Stimulated activated CD8-positive, alpha-beta memory T cell treated with anti-CD3 and anti-CD28 coated beads, Interleukin-4, amount 100 ng/mL, for 1 hour (primary cell): ENCODE measurements around the gene VIPR2.

ENCODE experiments used
- DNase-seq, 2 donors: peaks; one replicate each; pipeline ENCODE4 v3.0.0-alpha.2; 2020; ENCODE audit warnings: low read depth in 2 of 2, low spot score in 1 of 2

VIPR2 gene

DNA sequence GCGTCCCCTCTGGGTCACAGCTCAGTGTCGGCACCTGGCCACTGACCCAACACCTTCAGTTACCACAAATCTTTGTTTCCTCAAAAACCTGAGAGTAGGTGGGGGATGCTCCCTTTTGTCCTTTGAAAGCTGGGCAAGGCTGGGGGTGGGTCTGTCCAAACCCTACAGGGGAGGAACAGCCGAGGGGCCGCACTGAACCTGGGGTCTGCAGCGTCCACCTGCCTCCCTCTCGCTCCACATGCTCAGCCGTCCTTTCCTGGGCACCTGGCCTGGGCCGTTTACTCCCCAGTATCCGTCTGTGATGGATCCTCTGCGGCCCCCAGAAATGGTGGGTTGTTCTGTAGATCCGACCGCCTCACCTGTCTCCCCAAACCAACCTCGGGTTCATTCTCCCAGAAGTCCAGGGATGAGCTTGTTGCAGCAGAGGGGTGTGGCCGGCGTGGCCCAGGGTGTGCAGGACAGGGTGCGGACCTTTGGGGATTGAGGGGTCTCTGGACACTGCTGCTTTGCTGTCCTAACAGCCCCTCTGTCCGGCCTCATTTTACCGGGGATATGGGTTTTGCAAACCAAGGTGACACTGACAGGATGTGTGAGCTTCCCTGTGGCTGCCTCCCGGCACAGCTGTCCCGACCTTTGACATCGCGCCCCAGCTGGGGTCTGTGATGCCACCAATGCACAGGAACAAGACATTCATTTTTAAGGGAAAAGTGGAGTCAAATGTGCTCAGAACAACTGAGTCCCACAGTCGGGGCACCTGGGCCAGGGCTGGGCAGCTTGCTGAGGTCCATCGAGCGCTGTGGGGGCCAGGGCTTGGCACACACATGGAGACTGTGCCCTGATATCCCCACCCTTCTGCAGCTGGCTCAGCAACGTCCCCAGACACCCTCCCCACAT lies 115.9 kb downstream of the VIPR2 start:
- DNase-seq: no peak

DNA sequence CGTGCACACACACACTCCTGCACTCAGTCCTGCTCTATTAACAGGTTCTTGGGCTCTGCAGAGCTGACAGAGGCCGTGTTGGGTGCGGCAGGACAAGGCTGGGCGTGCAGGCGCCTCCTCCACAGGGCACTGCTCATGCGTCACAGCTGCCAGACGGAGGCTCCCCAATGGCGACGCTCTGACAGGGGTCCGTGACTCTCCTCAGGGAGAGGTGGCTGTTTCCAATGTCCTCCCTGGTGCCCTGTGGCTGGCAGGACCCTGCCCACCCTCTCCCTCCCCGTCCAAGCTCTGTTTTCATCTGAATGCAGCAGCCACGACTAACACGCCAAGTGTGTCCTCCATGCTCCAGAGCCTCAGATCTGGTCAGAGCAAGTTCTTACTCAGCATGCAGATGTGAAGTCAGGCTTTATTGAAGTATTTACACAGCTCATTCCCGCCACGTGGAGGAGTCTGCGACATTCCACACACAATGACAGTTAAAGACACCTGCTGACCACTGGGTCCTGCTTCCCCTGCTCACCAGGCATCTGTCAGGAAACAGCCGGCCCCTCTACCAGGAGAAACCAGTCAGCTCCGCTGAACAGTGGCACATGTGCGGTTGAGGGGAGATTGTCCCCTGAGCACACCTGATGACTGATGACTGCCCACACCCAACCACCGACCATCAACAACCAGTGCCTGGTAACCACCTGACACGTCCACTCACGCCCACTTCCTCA lies 116.7 kb downstream of the VIPR2 start:
- no peak for DNase-seq

DNA sequence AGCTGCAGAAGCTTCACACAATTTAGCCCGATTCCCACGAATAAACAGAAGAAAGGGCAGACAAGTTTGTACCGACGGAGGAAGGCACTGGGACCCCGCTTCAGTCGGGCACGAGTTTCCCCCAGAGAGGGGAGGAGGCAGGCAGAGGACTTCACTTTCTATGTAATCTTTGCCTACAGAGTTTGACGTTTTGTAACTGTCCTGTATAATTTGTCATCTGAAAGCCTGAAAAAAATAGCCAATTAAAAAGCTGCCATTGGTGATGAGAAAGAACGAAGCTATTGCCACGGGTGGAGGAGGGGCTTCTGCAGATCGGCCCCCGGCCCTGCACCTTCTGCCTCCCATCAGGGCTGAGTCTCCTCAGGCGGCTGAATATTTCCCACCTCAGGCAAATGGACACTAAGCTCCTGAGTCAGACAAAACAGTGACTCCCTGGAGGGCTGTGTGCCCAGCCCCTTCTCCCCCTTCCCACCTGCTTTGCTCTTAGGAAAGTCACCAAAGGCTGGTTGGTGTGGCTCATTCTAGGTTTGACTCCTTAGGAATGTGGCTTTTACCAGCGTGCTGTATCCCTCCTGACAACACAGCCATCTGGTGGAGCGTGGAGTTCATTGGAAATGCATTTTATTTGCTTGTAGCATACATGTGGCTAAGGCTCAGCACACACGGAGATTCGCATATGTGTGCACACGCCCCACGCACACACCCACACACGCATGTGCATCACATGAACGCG lies 117.4 kb downstream of the VIPR2 start:
- DNase-seq: no peak

DNA sequence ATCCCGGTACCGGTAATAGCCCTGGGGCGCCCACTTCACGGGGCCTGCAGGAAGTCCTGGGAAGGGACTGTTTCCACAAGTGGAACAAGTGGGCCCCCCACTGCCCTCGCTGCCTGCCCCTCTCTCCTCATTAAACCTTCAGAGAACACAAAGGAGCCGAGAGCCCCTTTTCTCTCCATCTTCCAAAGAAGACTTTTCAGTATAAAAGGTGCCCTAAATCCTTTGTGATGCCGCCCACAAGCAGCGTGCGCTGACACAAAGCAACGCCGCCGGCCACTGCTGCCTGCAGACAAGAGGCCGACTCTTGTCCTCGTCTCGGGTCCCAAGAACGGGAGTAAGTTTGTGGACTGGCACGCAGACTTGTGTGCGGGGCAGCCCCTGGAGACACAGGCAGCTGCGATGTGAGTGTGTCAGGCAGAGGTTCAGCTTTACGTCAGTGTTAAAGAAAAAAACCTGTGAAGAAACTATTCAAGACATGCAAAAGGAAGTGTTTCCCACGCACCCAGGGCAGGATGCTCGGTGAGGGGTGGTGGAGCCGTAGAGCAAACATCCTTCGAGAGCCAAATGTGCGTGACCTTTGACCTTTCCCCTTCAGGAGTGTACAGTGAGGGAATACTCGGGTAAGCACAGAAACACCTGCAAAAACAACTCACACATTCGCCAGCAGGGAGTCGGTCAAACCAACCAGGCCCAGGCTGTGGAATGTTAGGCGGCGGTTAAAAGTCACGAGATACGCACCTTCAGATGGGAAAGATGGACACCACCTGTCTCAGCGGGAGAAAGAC lies 118.2 kb downstream of the VIPR2 start:
- no peak for DNase-seq

DNA sequence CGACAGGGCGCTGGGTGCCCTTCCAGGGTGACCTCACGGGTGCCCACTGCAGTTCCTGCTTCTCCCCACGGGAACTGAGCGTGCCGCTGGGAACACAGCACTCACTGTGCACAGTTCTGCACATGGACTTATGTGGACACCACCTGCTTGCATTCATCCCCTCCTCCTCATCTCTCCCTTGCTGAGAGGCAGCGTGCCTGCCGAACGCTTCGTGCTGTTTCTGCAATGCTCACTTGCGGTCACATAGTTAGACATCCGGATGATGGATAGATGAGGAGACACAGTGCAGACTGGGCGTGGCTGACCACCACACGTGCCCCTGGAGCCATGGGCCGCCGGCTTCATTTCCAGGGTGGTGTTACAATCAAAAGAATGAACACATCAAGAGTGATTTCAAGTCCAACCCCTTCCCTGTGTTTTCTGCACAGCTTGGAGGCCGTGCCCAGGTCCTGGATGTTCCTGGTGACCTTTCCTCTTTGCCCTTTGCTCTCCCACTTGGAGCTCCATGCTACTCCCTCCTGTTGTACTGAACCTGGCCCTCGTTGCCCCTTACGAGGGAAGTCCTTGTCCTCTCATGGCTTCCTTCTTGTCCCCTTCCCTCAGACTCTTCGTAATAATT lies 119.4 kb downstream of the VIPR2 start:
- DNase-seq: no peak

DNA sequence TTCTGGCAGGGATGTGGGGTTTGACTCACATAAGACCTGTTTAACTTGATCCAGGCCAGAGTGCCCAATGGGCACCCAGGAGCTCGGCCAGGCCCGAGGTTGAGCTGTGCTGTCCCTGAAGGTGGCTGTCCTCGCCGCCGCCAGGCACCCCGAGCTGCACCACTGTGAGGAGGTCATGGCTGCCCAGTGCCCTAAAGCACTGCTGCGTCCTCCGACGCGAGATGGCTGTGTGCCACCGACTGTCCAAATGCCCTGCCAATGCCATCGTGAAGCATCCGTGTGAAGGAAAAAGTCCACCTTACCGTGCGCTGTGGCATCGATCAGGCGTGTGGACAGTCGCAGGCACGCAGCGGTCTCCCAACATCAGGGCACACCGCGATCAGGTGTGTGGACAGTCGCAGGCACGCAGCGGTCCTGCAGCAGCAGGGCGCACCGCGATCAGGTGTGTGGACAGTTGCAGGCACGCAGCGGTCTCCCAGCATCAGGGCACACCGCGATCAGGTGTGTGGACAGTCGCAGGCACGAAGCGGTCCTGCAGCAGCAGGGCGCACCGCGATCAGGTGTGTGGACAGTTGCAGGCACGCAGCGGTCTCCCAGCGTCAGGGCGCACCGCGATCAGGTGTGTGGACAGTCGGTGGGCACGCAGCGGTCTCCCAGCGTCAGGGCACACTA lies 120.3 kb downstream of the VIPR2 start:
- no peak for DNase-seq

DNA sequence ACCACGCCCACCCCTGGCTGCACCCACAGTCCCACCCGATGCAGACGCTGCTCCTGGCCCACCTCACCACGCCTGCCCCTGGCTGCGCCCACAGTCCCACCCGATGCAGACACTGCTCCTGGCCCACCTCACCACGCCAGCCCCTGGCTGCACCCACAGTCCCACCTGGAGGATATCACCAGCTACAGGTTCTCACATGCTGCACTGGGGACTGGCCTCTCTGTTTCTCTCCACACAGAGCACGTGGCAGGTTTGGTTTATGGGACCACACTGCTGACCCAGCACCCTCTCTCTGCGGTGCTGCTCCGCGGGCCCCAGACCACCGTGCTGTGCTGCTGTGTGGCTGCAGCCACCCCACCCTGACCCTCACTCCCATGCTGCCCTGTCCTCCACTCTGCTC lies 120.9 kb downstream of the VIPR2 start:
- no peak for DNase-seq

DNA sequence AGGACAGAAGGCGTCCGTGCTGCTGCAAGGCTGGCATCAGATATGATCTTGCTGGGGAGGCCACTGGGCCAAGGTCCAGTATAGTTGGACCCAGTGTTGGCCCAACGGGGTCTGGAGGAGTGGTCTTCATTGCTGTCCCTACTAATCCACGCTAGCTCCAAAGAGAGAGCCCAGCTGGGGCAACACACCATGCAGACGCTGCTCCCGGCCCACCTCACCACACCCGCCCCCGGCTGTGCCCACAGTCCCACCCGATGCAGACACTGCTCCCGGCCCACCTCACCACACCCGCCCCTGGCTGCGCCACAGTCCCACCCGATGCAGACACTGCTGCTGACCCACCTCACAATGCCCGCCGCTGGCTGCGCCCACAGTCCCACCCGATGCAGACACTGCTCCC lies 121.5 kb downstream of the VIPR2 start:
- DNase-seq: no peak

DNA sequence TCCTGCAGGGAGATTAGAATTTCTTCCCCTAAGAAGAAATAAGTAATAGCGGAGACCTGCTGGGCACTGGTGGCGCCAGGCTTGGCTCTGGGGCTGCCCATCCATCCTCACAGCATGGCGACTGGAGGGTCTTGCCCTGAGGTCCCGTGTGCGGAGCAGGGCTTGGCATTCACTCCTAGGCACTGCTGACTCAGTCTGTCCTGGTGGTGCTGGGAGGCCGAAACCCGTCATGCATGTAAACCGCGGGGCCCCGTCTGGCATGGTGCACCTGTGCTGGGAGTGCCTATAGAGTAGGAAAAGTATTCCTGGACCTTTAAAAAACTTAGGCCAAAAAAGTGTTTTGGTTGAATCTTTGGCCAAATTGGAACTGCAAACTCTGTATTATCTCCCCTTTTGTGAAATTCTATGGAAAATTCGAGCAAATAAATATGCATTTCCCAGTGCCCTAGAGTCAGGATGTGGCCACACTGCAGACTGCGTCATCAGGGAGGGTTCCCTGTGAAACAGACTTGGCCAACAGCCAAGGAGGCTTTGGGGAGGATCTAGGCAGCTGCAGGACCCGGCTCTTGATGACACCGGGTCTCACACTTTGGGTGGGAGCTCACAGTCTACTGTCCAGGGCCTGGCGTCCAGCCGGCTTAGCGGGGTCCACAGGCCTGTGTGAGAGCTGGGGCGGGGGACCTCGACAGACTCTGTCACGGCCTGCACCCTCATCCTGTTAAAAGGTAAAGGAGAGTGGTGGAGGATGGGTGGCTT lies 122.3 kb downstream of the VIPR2 start:
- no peak for DNase-seq

DNA sequence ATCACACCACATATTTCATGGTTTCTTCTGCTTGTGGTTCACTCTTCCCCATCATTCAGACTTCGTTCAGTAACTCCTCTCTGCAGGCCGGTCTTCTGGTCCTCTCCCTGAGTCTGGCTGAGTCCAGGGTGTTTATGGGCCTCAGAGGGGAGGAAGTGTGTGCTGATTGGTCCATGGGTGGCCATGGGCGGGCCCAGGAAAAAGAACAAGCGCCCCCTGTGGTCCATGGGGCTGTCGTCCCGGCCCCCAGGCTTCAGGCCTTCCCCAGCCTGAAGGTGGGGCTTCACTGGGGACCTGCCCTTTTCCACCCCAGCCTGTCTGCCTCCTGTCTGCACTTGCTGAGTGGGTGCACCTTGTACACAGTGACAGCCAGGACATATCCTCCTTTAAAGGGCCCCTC lies 123.7 kb downstream of the VIPR2 start:
- DNase-seq: no peak

DNA sequence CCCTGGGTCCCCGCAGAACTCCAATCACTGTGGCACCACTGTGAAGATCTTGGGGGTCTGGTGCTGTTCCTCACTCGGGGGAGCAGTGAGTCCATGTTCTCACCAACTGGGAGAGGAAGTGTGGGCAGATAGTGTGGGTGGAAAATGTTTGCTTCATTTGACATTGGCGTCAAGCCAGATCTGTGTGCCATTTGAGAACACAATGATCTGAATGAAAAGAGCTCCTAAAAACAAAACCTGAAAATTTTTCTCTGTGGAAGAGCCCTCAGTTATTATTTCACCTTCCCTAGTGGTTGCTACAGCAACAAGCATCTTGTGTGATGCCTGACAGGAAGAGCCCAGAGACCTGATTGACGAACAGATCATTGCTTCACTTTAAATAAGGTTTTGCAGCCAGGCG lies 125.6 kb downstream of the VIPR2 start:
- no peak for DNase-seq

DNA sequence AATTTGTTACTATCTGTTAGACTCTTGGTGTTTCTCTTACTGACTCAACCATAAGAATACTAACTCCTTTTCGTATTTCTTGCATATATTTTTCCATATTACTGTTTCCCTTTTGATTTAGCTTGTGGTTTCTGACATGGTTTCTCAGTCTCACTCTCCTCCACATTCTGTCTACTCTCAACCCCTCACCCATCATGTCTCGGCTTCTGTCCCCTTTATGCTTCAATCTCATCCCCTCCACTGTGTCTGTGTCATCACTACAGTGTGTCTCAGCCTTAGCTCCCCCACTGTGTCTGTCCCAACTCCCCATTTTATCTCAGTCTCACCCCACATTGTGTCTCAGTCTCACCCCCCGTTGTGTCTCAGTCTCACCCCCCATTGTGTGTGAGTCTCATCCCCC lies 126.9 kb downstream of the VIPR2 start:
- DNase-seq: no peak

DNA sequence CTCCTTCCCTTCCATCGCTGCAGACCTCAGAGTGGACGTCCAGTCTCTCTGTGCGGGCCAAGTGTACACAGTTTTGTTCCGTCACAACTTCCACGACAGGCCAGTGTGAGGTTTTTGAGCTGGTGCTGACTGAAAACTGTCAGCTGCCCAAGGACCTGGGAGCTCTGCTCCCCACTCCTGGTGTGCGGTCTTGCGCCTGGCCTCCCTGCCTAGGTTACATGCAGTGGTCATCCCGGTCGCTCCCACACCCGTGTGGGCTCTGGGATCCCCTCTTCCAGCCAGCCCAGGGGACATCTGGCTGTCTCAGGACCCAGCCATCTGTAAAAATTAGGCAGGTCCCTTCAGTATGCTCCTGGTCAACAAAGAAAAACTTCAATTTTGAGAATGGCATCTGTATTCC lies 127.5 kb downstream of the VIPR2 start:
- no peak for DNase-seq

DNA sequence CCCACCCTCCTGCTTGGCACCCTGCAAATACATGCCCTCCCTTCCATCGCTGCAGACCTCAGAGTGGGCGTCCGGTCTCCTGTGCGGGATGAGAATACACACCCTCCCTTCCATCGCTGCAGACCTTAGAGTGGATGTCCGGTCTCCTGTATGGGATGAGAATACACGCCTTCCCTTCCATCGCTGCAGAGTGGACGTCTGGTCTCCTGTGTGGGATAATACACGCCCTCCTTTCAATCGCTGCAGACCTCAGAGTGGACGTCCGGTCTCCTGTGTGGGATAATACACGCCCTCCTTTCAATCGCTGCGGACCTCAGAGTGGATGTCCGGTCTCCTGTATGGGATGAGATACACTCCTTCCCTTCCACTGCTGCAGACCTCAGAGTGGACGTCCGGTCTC lies 128.1 kb downstream of the VIPR2 start:
- no peak for DNase-seq

DNA sequence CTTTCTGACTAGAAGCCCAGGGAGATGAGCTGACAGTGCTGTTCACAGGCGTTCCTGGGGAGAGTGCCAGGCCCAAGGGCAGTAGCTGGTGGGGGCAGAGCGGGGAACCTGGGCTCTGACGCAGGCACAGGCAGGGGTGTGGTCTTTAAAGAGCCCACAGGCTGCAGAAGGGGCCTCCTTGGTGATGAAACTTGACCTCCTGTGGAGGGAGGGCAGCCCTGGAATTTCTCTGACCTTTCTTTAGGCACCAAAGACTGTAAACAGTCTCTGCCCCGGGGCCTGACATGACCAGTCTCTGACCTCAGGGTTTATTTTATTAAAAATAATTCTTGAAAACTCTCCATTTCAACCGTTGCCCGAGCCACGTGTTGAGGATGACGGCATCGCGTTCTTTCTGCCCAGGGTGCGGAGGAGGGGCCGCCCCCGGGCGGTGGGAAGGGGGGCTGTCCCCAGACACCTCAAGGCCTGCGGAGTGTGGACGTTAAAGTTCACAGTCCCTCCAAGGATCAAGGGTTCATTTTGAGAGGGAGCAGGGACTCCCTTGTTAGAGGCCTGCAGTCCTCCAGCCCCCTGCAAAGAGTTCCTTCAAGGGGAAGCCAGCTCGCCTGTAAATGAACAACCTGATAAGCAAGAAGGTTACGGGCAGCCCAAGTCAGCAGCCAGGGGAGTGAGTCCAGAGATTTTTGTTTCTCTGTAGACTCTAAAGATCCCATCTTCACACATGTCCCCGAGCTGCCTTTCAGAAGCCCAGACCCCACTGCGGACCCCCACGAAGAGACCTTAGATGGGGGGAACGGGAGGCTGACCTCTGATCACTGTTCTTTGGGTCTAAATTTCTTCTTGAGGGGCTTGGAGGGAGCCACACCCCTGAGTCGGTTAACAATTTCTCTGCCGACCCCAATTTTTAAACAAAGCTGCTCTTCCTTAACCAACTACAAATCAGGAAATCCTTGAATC lies 128.9 kb downstream of the VIPR2 start:
- DNase-seq: no peak

DNA sequence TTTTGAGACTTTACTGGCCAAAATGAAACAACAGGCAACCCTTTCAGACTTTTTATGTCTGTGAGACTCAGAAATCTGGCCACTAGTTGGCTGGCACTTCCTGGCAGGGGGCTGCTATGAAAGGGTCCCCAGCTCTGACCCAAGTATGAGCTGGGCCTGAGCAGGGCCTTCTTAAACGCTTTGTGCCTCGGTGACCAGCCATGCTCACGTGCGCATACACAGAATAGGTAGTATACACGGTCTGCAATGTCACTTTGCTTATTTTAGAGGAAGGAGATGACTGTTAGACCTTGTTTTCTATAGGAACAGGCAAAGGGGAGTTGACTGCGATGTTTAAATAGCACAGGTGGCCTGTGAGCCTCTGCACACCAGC lies 129.6 kb downstream of the VIPR2 start:
- DNase-seq: no peak

DNA sequence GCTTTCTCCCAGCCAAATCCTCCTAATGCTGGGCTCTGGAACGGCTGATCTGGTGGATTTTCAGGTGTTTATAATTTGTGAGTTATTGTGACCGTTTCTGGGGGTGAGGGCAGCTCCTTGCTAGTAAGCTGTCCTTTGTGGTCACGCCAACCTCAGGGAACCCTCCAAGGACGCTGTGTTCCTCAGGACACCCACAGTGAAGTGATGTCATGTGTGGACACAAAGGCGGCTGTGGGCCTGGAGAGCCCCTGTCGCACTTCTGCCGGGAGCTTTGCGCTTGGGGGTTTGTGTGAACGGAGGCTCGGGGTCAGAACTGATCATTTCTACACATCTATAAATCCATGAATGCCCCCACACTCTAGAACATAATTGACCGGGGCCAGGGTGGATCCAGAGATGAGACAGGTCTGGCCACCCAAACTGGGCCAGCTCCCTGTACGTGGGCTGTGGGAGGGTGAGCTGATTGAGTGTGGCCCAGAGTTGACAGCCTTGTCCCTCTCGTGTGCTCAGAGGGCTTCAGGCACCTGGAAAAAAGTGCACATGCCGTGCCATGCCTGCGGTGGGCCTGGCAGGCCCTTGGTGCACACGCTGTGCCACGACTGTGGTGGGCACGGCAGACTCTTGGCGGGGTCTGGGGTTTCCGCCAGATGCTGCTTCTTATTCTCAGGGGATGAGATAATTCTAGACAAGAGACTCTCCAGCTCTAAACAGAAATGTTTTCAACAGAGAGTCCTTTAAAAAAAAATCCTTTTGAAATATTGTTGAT lies 130.2 kb downstream of the VIPR2 start:
- DNase-seq: no peak
